ENCODE results near the gene DMKN.

Gene DMKN

DNA sequence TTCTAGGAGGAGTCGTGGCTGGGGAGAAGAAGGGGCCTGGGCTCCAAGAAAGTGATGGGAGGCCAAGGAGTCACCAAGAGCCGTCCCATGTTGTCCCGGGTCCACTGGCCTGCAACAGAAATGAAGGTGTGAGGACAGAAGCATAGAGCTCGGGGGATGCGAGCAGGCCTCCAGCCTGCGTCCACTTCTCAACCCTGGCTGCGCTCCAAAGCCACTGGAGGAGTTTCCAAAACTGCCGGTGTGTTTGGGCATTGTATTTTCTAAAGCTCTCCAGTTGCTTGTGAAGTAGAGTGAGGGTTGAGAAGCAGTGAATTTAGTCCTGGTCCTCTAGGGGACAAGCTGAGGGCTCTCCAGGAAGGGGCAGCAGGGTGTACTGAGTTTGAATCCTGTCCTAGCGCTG lies 52.4 kb downstream of the DMKN start:
- TF ChIP-seq, protein P1, sequence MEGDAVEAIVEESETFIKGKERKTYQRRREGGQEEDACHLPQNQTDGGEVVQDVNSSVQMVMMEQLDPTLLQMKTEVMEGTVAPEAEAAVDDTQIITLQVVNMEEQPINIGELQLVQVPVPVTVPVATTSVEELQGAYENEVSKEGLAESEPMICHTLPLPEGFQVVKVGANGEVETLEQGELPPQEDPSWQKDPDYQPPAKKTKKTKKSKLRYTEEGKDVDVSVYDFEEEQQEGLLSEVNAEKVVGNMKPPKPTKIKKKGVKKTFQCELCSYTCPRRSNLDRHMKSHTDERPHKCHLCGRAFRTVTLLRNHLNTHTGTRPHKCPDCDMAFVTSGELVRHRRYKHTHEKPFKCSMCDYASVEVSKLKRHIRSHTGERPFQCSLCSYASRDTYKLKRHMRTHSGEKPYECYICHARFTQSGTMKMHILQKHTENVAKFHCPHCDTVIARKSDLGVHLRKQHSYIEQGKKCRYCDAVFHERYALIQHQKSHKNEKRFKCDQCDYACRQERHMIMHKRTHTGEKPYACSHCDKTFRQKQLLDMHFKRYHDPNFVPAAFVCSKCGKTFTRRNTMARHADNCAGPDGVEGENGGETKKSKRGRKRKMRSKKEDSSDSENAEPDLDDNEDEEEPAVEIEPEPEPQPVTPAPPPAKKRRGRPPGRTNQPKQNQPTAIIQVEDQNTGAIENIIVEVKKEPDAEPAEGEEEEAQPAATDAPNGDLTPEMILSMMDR (IDR thresholded peaks at IDR 0.05; ENCODE audit: unreplicated experiment in 3 of 3), result no peak

DNA sequence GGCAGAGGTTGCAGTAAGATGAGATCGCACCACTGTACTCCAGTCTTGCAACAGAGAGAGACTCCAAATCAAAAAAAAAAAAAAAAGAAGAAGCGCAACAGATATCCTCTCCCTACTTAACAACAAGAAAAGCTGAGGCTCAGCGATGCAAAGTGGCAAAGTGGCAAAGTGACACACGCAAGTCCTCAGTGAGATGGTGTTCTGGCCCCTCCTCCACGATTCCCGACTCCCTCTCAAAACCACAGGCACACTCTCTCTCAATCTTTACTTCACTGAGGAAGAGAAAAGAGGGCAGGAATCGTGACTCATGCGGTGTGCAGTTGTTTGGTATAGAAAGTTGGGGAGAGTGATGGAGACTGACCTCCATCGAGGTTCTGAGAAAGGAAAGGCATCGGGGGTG lies 52.8 kb downstream of the DMKN start:
- H3K9me3 Mint-ChIP-seq, result peaks cover 3% of the 10 kb centered on the region
- peak overlapping the region; percentile 44 to 63 (median 53) for H3K27ac Mint-ChIP-seq
- peaks cover 6% of the 10 kb centered on the region for H3K27me3 Mint-ChIP-seq (ENCODE audit: low read depth)
- TF ChIP-seq, protein P1 (IDR thresholded peaks at IDR 0.05; ENCODE audit: unreplicated experiment in 3 of 3), result no peak
- H3K4me1 Mint-ChIP-seq, result peaks cover 36% of the 10 kb centered on the region
- peak overlapping the region in 1 of 3 experiments; percentile 11 for H3K4me3 Mint-ChIP-seq
- H3K36me3 Mint-ChIP-seq (ENCODE audit: low read depth), result no peaks in the 10 kb centered on the region

More for the DNA sequence above, 52.4 kb downstream of the DMKN start:
- H3K27me3 Mint-ChIP-seq (ENCODE audit: low read depth), result peaks cover 6% of the 10 kb centered on the region
- H3K36me3 Mint-ChIP-seq (ENCODE audit: low read depth), result no peaks in the 10 kb centered on the region
- H3K4me3 Mint-ChIP-seq, result peak overlapping the region in 1 of 3 experiments; percentile 11
- peak overlapping the region; percentile 44 to 63 (median 53) for H3K27ac Mint-ChIP-seq
- peaks cover 36% of the 10 kb centered on the region for H3K4me1 Mint-ChIP-seq
- H3K9me3 Mint-ChIP-seq, result peaks cover 3% of the 10 kb centered on the region

DNA sequence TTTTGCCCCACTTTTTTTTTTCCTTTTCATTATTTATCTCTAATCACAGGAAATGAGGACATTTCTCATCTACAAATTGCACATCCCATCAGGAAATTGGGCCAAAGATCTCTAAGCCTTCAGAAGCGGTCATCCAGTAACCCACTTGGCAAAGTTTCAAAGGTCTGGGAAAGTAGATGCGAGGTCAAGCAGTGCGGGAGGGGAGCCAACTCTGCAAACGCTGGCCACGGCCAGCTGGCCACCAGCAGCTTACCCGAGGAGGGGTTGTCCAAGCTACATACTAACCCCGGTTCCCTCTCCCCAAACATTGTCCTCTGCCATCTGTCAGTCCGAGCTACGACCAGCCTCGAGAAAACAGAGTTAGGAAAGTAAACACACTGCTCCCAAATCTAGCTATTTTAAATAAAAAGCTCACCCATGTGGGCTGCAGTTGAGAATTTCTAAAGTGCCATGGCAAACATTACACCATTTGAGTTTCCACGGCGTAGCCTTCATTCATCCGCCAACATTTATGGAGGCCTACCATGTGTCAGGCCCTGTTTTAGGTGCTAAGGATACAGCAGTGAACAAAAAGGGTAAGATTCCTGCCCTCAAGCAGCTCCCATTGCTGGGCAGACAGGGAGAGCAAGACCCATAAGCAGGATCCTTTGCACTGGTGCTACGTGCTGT lies 53.9 kb downstream of the DMKN start:
- H3K4me1 Mint-ChIP-seq, result peaks cover 36% of the 10 kb centered on the region
- H3K27ac Mint-ChIP-seq, result peak overlapping the region; percentile 86 to 94 (median 93)
- H3K27me3 Mint-ChIP-seq (ENCODE audit: low read depth), result peaks cover 6% of the 10 kb centered on the region
- TF ChIP-seq, protein P1 (IDR thresholded peaks at IDR 0.05; ENCODE audit: unreplicated experiment in 3 of 3), result no peak
- peak overlapping the region in 1 of 3 experiments; percentile 14 for H3K4me3 Mint-ChIP-seq
- H3K9me3 Mint-ChIP-seq, result peaks cover 3% of the 10 kb centered on the region
- no peaks in the 10 kb centered on the region for H3K36me3 Mint-ChIP-seq (ENCODE audit: low read depth)

DNA sequence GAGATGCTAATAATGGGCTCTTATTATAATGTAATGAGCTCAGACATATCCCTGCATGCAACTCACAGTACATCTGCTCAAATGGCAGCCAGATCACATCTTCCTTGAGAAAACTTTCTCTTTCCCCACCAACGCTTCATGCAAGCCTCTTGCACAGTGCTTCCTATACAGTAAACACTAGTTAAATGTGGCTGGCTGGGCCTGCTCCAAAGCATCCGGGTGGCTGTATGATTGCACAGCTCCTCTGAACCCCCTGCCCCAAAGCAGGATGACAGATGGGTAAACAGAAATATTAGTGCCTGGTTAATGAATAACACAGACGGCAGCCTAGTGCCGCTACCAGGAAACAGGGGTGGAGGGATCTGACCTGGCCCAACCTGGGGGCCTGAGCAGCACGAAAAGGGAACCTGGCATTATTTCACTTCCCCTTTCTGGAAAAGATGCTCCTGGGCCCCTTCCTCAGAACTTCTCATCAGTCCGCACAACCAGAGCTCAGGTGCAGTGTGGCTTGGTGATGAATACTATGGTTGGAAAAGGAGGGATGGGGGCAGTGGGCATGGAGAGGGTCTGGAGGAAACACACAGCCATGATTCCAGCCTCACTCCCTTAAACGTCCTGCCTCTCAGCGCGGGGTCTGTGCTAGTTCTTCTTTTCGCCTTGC lies 54.6 kb downstream of the DMKN start:
- H3K9me3 Mint-ChIP-seq, result peaks cover 3% of the 10 kb centered on the region
- H3K4me3 Mint-ChIP-seq, result peak overlapping the region in 2 of 3 experiments; percentile 14 to 55
- H3K27me3 Mint-ChIP-seq (ENCODE audit: low read depth), result peaks cover 6% of the 10 kb centered on the region
- H3K27ac Mint-ChIP-seq, result peak overlapping the region; percentile 86 to 94 (median 93)
- TF ChIP-seq, protein P1 (IDR thresholded peaks at IDR 0.05; ENCODE audit: unreplicated experiment in 3 of 3), result no peak
- H3K36me3 Mint-ChIP-seq (ENCODE audit: low read depth), result no peaks in the 10 kb centered on the region
- H3K4me1 Mint-ChIP-seq, result peaks cover 36% of the 10 kb centered on the region

DNA sequence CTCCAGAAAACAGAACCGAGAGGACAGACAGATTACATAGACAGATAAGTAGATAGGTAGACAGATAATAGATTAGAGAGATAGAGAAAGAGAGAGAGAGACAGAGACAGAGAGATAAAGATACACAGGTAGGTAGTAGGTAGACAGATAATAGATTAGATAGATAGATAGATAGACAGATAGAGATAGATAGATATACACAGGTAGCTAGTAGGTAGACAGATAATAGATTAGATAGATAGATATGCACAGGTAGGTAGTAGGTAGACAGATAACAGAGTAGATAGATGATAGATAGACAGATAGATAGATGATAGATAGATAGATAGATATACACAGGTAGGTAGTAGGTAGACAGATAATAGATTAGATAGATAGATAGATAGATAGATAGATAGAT lies 55.3 kb downstream of the DMKN start:
- no peaks in the 10 kb centered on the region for H3K36me3 Mint-ChIP-seq (ENCODE audit: low read depth)
- H3K4me1 Mint-ChIP-seq, result peaks cover 36% of the 10 kb centered on the region
- TF ChIP-seq, protein P1 (IDR thresholded peaks at IDR 0.05; ENCODE audit: unreplicated experiment in 3 of 3), result no peak
- H3K9me3 Mint-ChIP-seq, result peaks cover 3% of the 10 kb centered on the region
- H3K27ac Mint-ChIP-seq, result peak overlapping the region; percentile 86 to 94 (median 93)
- H3K27me3 Mint-ChIP-seq (ENCODE audit: low read depth), result peaks cover 6% of the 10 kb centered on the region
- H3K4me3 Mint-ChIP-seq, result no peak overlapping the region
